Activated B cell treated with CpG ODN at 0.5 μM for 24 hours (primary cell): ENCODE data around the gene FAT4. TPM values are rescaled to one million over a fixed set of nuclear protein-coding genes. Genes with fewer than 3 reads are reported as not detected.

Experiments used
- ATAC-seq: fragments of 200-7000 bp; cut with Tn5 transposase; one replicate; pipeline ENCODE4 v1.10.0; 2021; ENCODE audit warnings: low read depth, mild to moderate bottlenecking, moderate library complexity
- CTCF ChIA-PET: fragments of 350-600 bp; sonication (Branson Sonifier 250); formaldehyde crosslinking; loops from one replicate; lab custom pipeline; 2021; ENCODE audit warnings: antibody characterized with exemption; lab: Charles Lee
- POLR2A ChIA-PET: fragments of 350-600 bp; sonication (Branson Sonifier 250); formaldehyde crosslinking; loops from one replicate; lab custom pipeline; 2021; ENCODE audit warnings: antibody characterized with exemption; lab: Charles Lee
- DNase-seq: peaks from one replicate; pipeline ENCODE4 v3.0.0; 2022
- H3K27ac Mint-ChIP-seq: one replicate; pipeline ENCODE4 v1.8.0; 2020; ENCODE audit warnings: mixed read lengths
- H3K27me3 Mint-ChIP-seq: one replicate; pipeline ENCODE4 v1.8.0; 2021; ENCODE audit warnings: mixed read lengths
- H3K36me3 Mint-ChIP-seq: one replicate; pipeline ENCODE4 v1.8.0; 2021; ENCODE audit warnings: low read depth, mixed read lengths
- H3K4me1 Mint-ChIP-seq: one replicate; pipeline ENCODE4 v1.8.0; 2021; ENCODE audit warnings: mixed read lengths
- H3K4me3 Mint-ChIP-seq: one replicate; pipeline ENCODE4 v1.8.0; 2020; ENCODE audit warnings: mild to moderate bottlenecking, mixed read lengths
- H3K9me3 Mint-ChIP-seq: one replicate; pipeline ENCODE4 v1.8.0; 2020; ENCODE audit warnings: mixed read lengths
- CTCF ChIP-seq: fragments of 200-600 bp; IDR thresholded peaks from one replicate; pipeline ENCODE4 v1.8.0; 2022; ENCODE audit warnings: antibody characterized with exemption, mild to moderate bottlenecking
- intact Hi-C: fragments of 100-400 bp; cut with micrococcal nuclease; formaldehyde crosslinking; loops from one replicate; pipeline ENCODE4 v1.15.1; 2024
- total RNA-seq: library from RNA; stranded (reverse); gene quantifications from 2 replicates; pipeline ENCODE4 v1.2.3, GENCODE V29; 2022

FAT4 gene
- total RNA-seq, 1 donor from 2014 or later: not detected

- TF ChIP-seq CTCF: no peak
- ChIA-PET CTCF (no interaction called here), POLR2A (no interaction called here)
- H3K4me3 Mint-ChIP-seq: no peak overlapping the region
- no peak for DNase-seq
- H3K27me3 Mint-ChIP-seq: no peaks in the 10 kb centered on the region
- no peak for ATAC-seq
- H3K36me3 Mint-ChIP-seq: no peaks in the 10 kb centered on the region
- intact Hi-C loops: no loop called here
- no peaks in the 10 kb centered on the region for H3K9me3 Mint-ChIP-seq
- no peak overlapping the region for H3K27ac Mint-ChIP-seq
- H3K4me1 Mint-ChIP-seq: no peaks in the 10 kb centered on the region
Measured at GRCh38 chr4:125325733-125326132, 11.0 kb downstream of the FAT4 start.

- ATAC-seq (no peak), DNase-seq (no peak)
- Mint-ChIP-seq H3K4me3 (no peak overlapping the region), H3K27me3 (no peaks in the 10 kb centered on the region), H3K36me3 (no peaks in the 10 kb centered on the region), H3K4me1 (no peaks in the 10 kb centered on the region), H3K27ac (no peak overlapping the region), H3K9me3 (no peaks in the 10 kb centered on the region)
- no peak for TF ChIP-seq CTCF
- POLR2A ChIA-PET: no interaction called here
- intact Hi-C loops: no loop called here
- CTCF ChIA-PET: no interaction called here
Measured at GRCh38 chr4:125331116-125331515, 16.4 kb downstream of the FAT4 start.

- no peak for ATAC-seq
- intact Hi-C loops: no loop called here
- POLR2A ChIA-PET: no interaction called here
Measured at GRCh38 chr4:125334926-125335325, 20.2 kb downstream of the FAT4 start.

GRCh38 chr4:125338814-125339213 is 24.1 kb downstream of the FAT4 start:
- TF ChIP-seq CTCF: no peak
- CTCF ChIA-PET: no interaction called here

More at GRCh38 chr4:125334926-125335325, 20.2 kb downstream of the FAT4 start:
- Mint-ChIP-seq H3K9me3 (no peaks in the 10 kb centered on the region), H3K4me1 (no peaks in the 10 kb centered on the region), H3K27ac (no peak overlapping the region), H3K4me3 (no peak overlapping the region), H3K36me3 (no peaks in the 10 kb centered on the region), H3K27me3 (no peaks in the 10 kb centered on the region)
- TF ChIP-seq CTCF: no peak
- no peak for DNase-seq
- CTCF ChIA-PET: no interaction called here

GRCh38 chr4:125344198-125344597 is 29.4 kb downstream of the FAT4 start:
- POLR2A ChIA-PET: no interaction called here
- intact Hi-C loops: no loop called here
- Mint-ChIP-seq H3K27me3 (no peaks in the 10 kb centered on the region), H3K4me3 (no peak overlapping the region), H3K4me1 (no peaks in the 10 kb centered on the region), H3K9me3 (no peaks in the 10 kb centered on the region), H3K36me3 (no peaks in the 10 kb centered on the region), H3K27ac (no peak overlapping the region)
- ATAC-seq (no peak), DNase-seq (no peak)
- CTCF ChIA-PET: no interaction called here
- no peak for TF ChIP-seq CTCF

More at GRCh38 chr4:125338814-125339213, 24.1 kb downstream of the FAT4 start:
- ATAC-seq: no peak
- H3K36me3 Mint-ChIP-seq: no peaks in the 10 kb centered on the region
- H3K27ac Mint-ChIP-seq: no peak overlapping the region
- no peaks in the 10 kb centered on the region for H3K4me1 Mint-ChIP-seq
- no peak for DNase-seq
- intact Hi-C loops: no loop called here
- no peak overlapping the region for H3K4me3 Mint-ChIP-seq
- no peaks in the 10 kb centered on the region for H3K27me3 Mint-ChIP-seq
- POLR2A ChIA-PET: no interaction called here
- no peaks in the 10 kb centered on the region for H3K9me3 Mint-ChIP-seq
